NCI-H2107 (cell line): ENCODE results near the gene EXOSC1.
"Not testable (repeated sequence)": the region's sequence is repeated elsewhere in the genome, so short reads cannot be mapped to it uniquely, and the experiment has no call there.

Source experiments
- DNase-seq: peaks from one replicate; lab custom pipeline; 2025; lab: John Stamatoyannopoulos, UW

EXOSC1 gene

GRCh38 chr10:97445722-97446639, at the start of gene EXOSC1, which contains the start of gene ZDHHC16:
Gene EXOSC1 (minus strand): TSS chr10:97446006. CDS start chr10:97445985, 21 bp downstream.
Gene ZDHHC16 (plus strand): TSS chr10:97446175. CDS start chr10:97451676, 5,501 bp downstream.
- DNase-seq: peak; percentile 47

GRCh38 chr10:97494863-97495506, 49.2 kb upstream of the EXOSC1 start:
- no peak for DNase-seq

- no peak for DNase-seq
Observed at GRCh38 chr10:97494151-97494550, 48.3 kb upstream of the EXOSC1 start.

GRCh38 chr10:97490592-97490991, 44.8 kb upstream of the EXOSC1 start:
- no peak for DNase-seq

GRCh38 chr10:97485647-97486281, 40.0 kb upstream of the EXOSC1 start:
- no peak for DNase-seq

GRCh38 chr10:97483921-97484320, 38.1 kb upstream of the EXOSC1 start:
- DNase-seq: no peak

GRCh38 chr10:97483506-97483905, 37.7 kb upstream of the EXOSC1 start:
- DNase-seq: no peak

- DNase-seq: no peak
Observed at GRCh38 chr10:97482381-97482780, 36.6 kb upstream of the EXOSC1 start.

GRCh38 chr10:97481071-97481470, 35.3 kb upstream of the EXOSC1 start:
- DNase-seq: no peak

GRCh38 chr10:97479939-97480338, 34.1 kb upstream of the EXOSC1 start:
- DNase-seq: no peak

GRCh38 chr10:97479410-97479809, 33.6 kb upstream of the EXOSC1 start:
- not testable (repeated sequence) for DNase-seq

- DNase-seq: no peak
Observed at GRCh38 chr10:97475936-97476594, 30.3 kb upstream of the EXOSC1 start.

- no peak for DNase-seq
Observed at GRCh38 chr10:97474918-97475317, 29.1 kb upstream of the EXOSC1 start.

- not testable (repeated sequence) for DNase-seq
Observed at GRCh38 chr10:97468781-97469180, 23.0 kb upstream of the EXOSC1 start.

- no peak for DNase-seq
Observed at GRCh38 chr10:97468162-97468561, 22.4 kb upstream of the EXOSC1 start.

- DNase-seq: no peak
Observed at GRCh38 chr10:97466755-97467154, 20.9 kb upstream of the EXOSC1 start.

- no peak for DNase-seq
Observed at GRCh38 chr10:97465982-97466381, 20.2 kb upstream of the EXOSC1 start.

- no peak for DNase-seq
Observed at GRCh38 chr10:97464226-97464625, 18.4 kb upstream of the EXOSC1 start.

- peak; percentile 17 for DNase-seq
Observed at GRCh38 chr10:97463363-97464132, 17.7 kb upstream of the EXOSC1 start.

GRCh38 chr10:97462309-97462708, 16.5 kb upstream of the EXOSC1 start:
- no peak for DNase-seq

- DNase-seq: no peak
Observed at GRCh38 chr10:97459933-97460332, 14.1 kb upstream of the EXOSC1 start.
